GM18498 (cell line): Measurements from ENCODE around the gene CCDC196.
"Not testable (repeated sequence)": the region's sequence is repeated elsewhere in the genome, so short reads cannot be mapped to it uniquely, and the experiment has no call there.

Experiments used
- ATAC-seq: cut with Tn5 transposase; IDR thresholded peaks from one replicate; pipeline ENCODE4 v1.9.1; 2021; ENCODE audit warnings: mild to moderate bottlenecking, moderate library complexity; ENCODE audit not compliant: unreplicated experiment

The CCDC196 gene

GRCh38 chr14:66495218-66496098 lies 9.3 kb downstream of the CCDC196 start:
- peak; percentile 89 for ATAC-seq

- no peak for ATAC-seq
Measured at GRCh38 chr14:66496188-66496807, 10.1 kb downstream of the CCDC196 start.

- ATAC-seq: no peak
Measured at GRCh38 chr14:66496911-66497310, 10.7 kb downstream of the CCDC196 start.

GRCh38 chr14:66498311-66498710 lies 12.1 kb downstream of the CCDC196 start:
- no peak for ATAC-seq

GRCh38 chr14:66501592-66501991 lies 15.4 kb downstream of the CCDC196 start:
- ATAC-seq: no peak

- ATAC-seq: not testable (repeated sequence)
Measured at GRCh38 chr14:66502836-66503235, 16.7 kb downstream of the CCDC196 start.

- no peak for ATAC-seq
Measured at GRCh38 chr14:66503532-66503931, 17.4 kb downstream of the CCDC196 start.

GRCh38 chr14:66507181-66507721 lies 21.1 kb downstream of the CCDC196 start:
- ATAC-seq: peak; percentile 19

- ATAC-seq: peak; percentile 87
Measured at GRCh38 chr14:66507722-66508546, 21.8 kb downstream of the CCDC196 start, which contains the start of gene GPHN. GPHN (plus strand) TSS chr14:66508147.

- ATAC-seq: peak; percentile 3
Measured at GRCh38 chr14:66508547-66508845, 22.3 kb downstream of the CCDC196 start.

GRCh38 chr14:66508846-66509621 lies 22.9 kb downstream of the CCDC196 start:
- peak; percentile 25 for ATAC-seq

- no peak for ATAC-seq
Measured at GRCh38 chr14:66509874-66510273, 23.7 kb downstream of the CCDC196 start.

- no peak for ATAC-seq
Measured at GRCh38 chr14:66511849-66512248, 25.7 kb downstream of the CCDC196 start.

GRCh38 chr14:66514213-66514612 lies 28.0 kb downstream of the CCDC196 start:
- ATAC-seq: no peak

- ATAC-seq: no peak
Measured at GRCh38 chr14:66530526-66530925, 44.4 kb downstream of the CCDC196 start.

- no peak for ATAC-seq
Measured at GRCh38 chr14:66539034-66539433, 52.9 kb downstream of the CCDC196 start.

GRCh38 chr14:66540038-66540437 lies 53.9 kb downstream of the CCDC196 start:
- no peak for ATAC-seq

GRCh38 chr14:66541627-66542026 lies 55.5 kb downstream of the CCDC196 start:
- ATAC-seq: no peak

- no peak for ATAC-seq
Measured at GRCh38 chr14:66543996-66544395, 57.8 kb downstream of the CCDC196 start.

- ATAC-seq: not testable (repeated sequence)
Measured at GRCh38 chr14:66545191-66545590, 59.0 kb downstream of the CCDC196 start.
